Keratinocyte (primary cell): Measurements from ENCODE around the gene NDUFB8. TPM values are rescaled to one million over a fixed set of nuclear protein-coding genes. Genes with fewer than 3 reads are reported as not detected.
A peak's percentile ranks its signal among the peaks of the same experiment; 100 is the strongest.

Source experiments
- DNase-seq: peaks from one replicate; pipeline ENCODE4 v3.0.0-alpha.2; 2011; ENCODE audit warnings: low read depth, missing footprints, low spot score
- FAIRE-seq: peaks from 2 replicates; lab custom pipeline; 2011; peaks lifted over from hg19 to GRCh38; lab: Jason Lieb, UNC
- H2AFZ ChIP-seq: 2 replicates; pipeline ENCODE4 v1.6.0; 2012; ENCODE audit warnings: low read length, control low read depth, inconsistent platforms; ENCODE audit not compliant: control insufficient read depth
- H3K27ac ChIP-seq: 2 replicates; pipeline ENCODE4 v1.5.1; 2011; ENCODE audit warnings: low read length; ENCODE audit not compliant: control insufficient read depth, insufficient read depth
- H3K27me3 ChIP-seq: 3 replicates; pipeline ENCODE4 v1.6.0; 2011; ENCODE audit warnings: low read length; ENCODE audit not compliant: control insufficient read depth, insufficient read depth; ENCODE audit errors: extremely low read depth
- H3K36me3 ChIP-seq, 2 experiments: 2 replicates in 1 of 2; 3 replicates in 1 of 2; pipeline ENCODE4 v1.5.1; 2011; ENCODE audit warnings: low read length in 2 of 2, mild to moderate bottlenecking in 1 of 2; ENCODE audit not compliant: control insufficient read depth in 2 of 2, insufficient read depth in 2 of 2; ENCODE audit errors: extremely low read depth in 1 of 2
- H3K4me1 ChIP-seq: 3 replicates; pipeline ENCODE4 v1.5.1; 2011; ENCODE audit warnings: low read length; ENCODE audit not compliant: control insufficient read depth, insufficient read depth; ENCODE audit errors: extremely low read depth
- H3K4me2 ChIP-seq: 3 replicates; pipeline ENCODE4 v1.6.0; 2011; ENCODE audit warnings: low read depth, low read length; ENCODE audit not compliant: control insufficient read depth, insufficient read depth; ENCODE audit errors: extremely low read depth
- H3K4me3 ChIP-seq, 3 experiments: fragments of 200-600 bp in 1 of 3; sonication (generic) in 1 of 3; 2 replicates in 2 of 3; 3 replicates in 1 of 3; pipeline ENCODE4 v1.5.1; 2011 to 2016; ENCODE audit warnings: low read length in 3 of 3, mild to moderate bottlenecking in 3 of 3, control low read depth in 2 of 3, inconsistent platforms in 1 of 3, low read depth in 1 of 3, mixed read lengths in 1 of 3, mixed run types in 1 of 3, moderate library complexity in 1 of 3; ENCODE audit not compliant: control insufficient read depth in 2 of 3, insufficient read depth in 2 of 3; ENCODE audit errors: extremely low read depth in 1 of 3
- H3K79me2 ChIP-seq: 2 replicates; pipeline ENCODE4 v1.6.0; 2012; ENCODE audit warnings: low read length; ENCODE audit not compliant: control insufficient read depth, insufficient read depth
- H3K9ac ChIP-seq: 3 replicates; pipeline ENCODE4 v1.6.0; 2011; ENCODE audit warnings: low read length; ENCODE audit not compliant: control insufficient read depth, insufficient read depth; ENCODE audit errors: extremely low read depth
- H3K9me1 ChIP-seq: 3 replicates; pipeline ENCODE4 v1.6.0; 2011; ENCODE audit warnings: low read length; ENCODE audit not compliant: control insufficient read depth, insufficient read depth; ENCODE audit errors: extremely low read depth
- H3K9me3 ChIP-seq: 2 replicates; pipeline ENCODE4 v1.5.1; 2012; ENCODE audit warnings: low read depth, low read length; ENCODE audit not compliant: control insufficient read depth
- H4K20me1 ChIP-seq: 3 replicates; pipeline ENCODE4 v1.6.0; 2011; ENCODE audit warnings: low read length; ENCODE audit not compliant: control insufficient read depth, insufficient read depth; ENCODE audit errors: extremely low read depth
- CTCF ChIP-seq, 3 experiments: IDR thresholded peaks in 1 of 3; conservative IDR thresholded peaks in 1 of 3; optimal IDR thresholded peaks in 1 of 3; 2 replicates in 2 of 3; 3 replicates in 1 of 3; pipeline versions ENCODE3 to v1.5.1; 2011; ENCODE audit warnings: low read length in 3 of 3, mild to moderate bottlenecking in 3 of 3, moderate library complexity in 2 of 3, control low read depth in 1 of 3, inconsistent platforms in 1 of 3; ENCODE audit not compliant: insufficient read depth in 2 of 3; ENCODE audit errors: extremely low read depth in 1 of 3
- EZH2 ChIP-seq: IDR thresholded peaks from one replicate; pipeline ENCODE4 v1.6.1; 2012; ENCODE audit warnings: inconsistent platforms, mild to moderate bottlenecking, low read length, moderate library complexity
- dilution Hi-C: fragments of 300-500 bp; cut with MboI; formaldehyde crosslinking; loops from one replicate; pipeline ENCODE4 v1.7.0; 2020; ENCODE audit warnings: low sequenced_read_pairs; ENCODE audit not compliant: extremely low pct_ligation_motif_present
- polyA plus RNA-seq, 5 experiments: library from polyadenylated mRNA; depleted of rRNA in 3 of 5; stranded (reverse) in 3 of 5; stranded (forward) in 1 of 5; unstranded in 1 of 5; fragments of >200 nt; gene quantifications; 1 replicate in 1 of 5; 2 replicates in 3 of 5; 3 replicates in 1 of 5; pipeline versions ENCODE4 v1.2.1 to v1.2.3, GENCODE V29; 2011 to 2012; ENCODE audit warnings: missing spikeins in 2 of 5, low read depth in 1 of 5, low replicate concordance in 1 of 5

NDUFB8 gene
- polyA plus RNA-seq, 1 donor (not counting 4 experiments of a cell fraction or from before 2014, with no cell fraction given), result 178 TPM

- no peaks in the 10 kb centered on the region for H3K36me3 ChIP-seq
These were observed 14.1 kb downstream of the NDUFB8 start for GRCh38 chr10:100515612-100516011.

GRCh38 chr10:100510533-100511308, 18.9 kb downstream of the NDUFB8 start:
- TF ChIP-seq CTCF (optimal IDR thresholded peaks at IDR 0.05 in 1 of 3, IDR thresholded peaks at IDR 0.05 in 1 of 3, conservative IDR thresholded peaks at IDR 0.05 in 1 of 3; ENCODE audit: extremely low read depth in 1 of 3, insufficient read depth in 2 of 3, low read length in 3 of 3) (no peak), EZH2 (no peak)
- H3K27ac ChIP-seq, result no peak overlapping the region
- no peak overlapping the region for H3K4me3 ChIP-seq
- peaks cover 0 to 4% of the 10 kb centered on the region in 2 experiments for H3K36me3 ChIP-seq
- peaks cover 4% of the 10 kb centered on the region for H4K20me1 ChIP-seq
- peak; percentile 29 for FAIRE-seq
- no peak overlapping the region for H3K9ac ChIP-seq
- no peaks in the 10 kb centered on the region for H3K27me3 ChIP-seq
- no peaks in the 10 kb centered on the region for H3K9me3 ChIP-seq
- H3K9me1 ChIP-seq, result no peaks in the 10 kb centered on the region
- no peak overlapping the region for H3K4me2 ChIP-seq
- no peak for DNase-seq
- H2AFZ ChIP-seq, result no peak overlapping the region
- no peaks in the 10 kb centered on the region for H3K79me2 ChIP-seq
- H3K4me1 ChIP-seq, result peaks cover 12% of the 10 kb centered on the region
- dilution Hi-C loops, result no loop called here

More at GRCh38 chr10:100515612-100516011, 14.1 kb downstream of the NDUFB8 start:
- Histone ChIP-seq H3K27ac (no peak overlapping the region), H3K9me3 (no peaks in the 10 kb centered on the region), H3K4me2 (no peak overlapping the region), H3K4me3 (no peak overlapping the region), H3K9ac (no peak overlapping the region), H3K4me1 (peaks cover 1% of the 10 kb centered on the region), H2AFZ (no peak overlapping the region), H3K27me3 (no peaks in the 10 kb centered on the region), H4K20me1 (no peaks in the 10 kb centered on the region), H3K9me1 (no peaks in the 10 kb centered on the region), H3K79me2 (no peaks in the 10 kb centered on the region)
- FAIRE-seq (no peak), DNase-seq (no peak)
- TF ChIP-seq EZH2, result no peak
- no peak for TF ChIP-seq CTCF (optimal IDR thresholded peaks at IDR 0.05 in 1 of 3, IDR thresholded peaks at IDR 0.05 in 1 of 3, conservative IDR thresholded peaks at IDR 0.05 in 1 of 3; ENCODE audit: extremely low read depth in 1 of 3, insufficient read depth in 2 of 3, low read length in 3 of 3)
- dilution Hi-C loops, result no loop called here
